ENCODE data around the gene ELFN2. TPM values are rescaled to one million over a fixed set of nuclear protein-coding genes. Genes with fewer than 3 reads are reported as not detected.
A peak's percentile ranks its signal among the peaks of the same experiment; 100 is the strongest.

The ELFN2 gene
- total RNA-seq, 1 donor, result under 0.01 TPM

GRCh38 chr22:37336579-37336978 is 90.7 kb downstream of the ELFN2 start:
- Histone ChIP-seq H4K20me1 (ENCODE audit: insufficient read depth, low read length) (peaks cover 3% of the 10 kb centered on the region), H3K4me3 (ENCODE audit: insufficient read depth, low read length) (no peak overlapping the region), H3K36me3 (ENCODE audit: insufficient read depth, low read length) (no peaks in the 10 kb centered on the region), H3K27me3 (ENCODE audit: insufficient read depth, low read length) (peaks cover 60% of the 10 kb centered on the region), H2AFZ (ENCODE audit: low read length) (no peak overlapping the region), H3K9me3 (ENCODE audit: low read depth, low read length) (no peaks in the 10 kb centered on the region), H3K79me2 (ENCODE audit: insufficient read depth, low read length) (no peaks in the 10 kb centered on the region), H3K27ac (ENCODE audit: low read depth, low read length) (no peak overlapping the region), H3K4me1 (ENCODE audit: insufficient read depth, low read length) (peaks cover 14% of the 10 kb centered on the region), H3K4me2 (ENCODE audit: insufficient read depth, low read length) (no peak overlapping the region)
- no peak for TF ChIP-seq CTCF (IDR thresholded peaks at IDR 0.05; ENCODE audit: extremely low read depth, low read depth, low read length)
- peak; percentile 79 for DNase-seq (ENCODE audit: insufficient read length, low spot score, missing footprints)

GRCh38 chr22:37335806-37336199 is 91.5 kb downstream of the ELFN2 start:
- TF ChIP-seq CTCF (IDR thresholded peaks at IDR 0.05; ENCODE audit: extremely low read depth, low read depth, low read length), result no peak
- DNase-seq (ENCODE audit: insufficient read length, low spot score, missing footprints), result peak; percentile 73
- Histone ChIP-seq H3K27ac (ENCODE audit: low read depth, low read length) (no peak overlapping the region), H3K36me3 (ENCODE audit: insufficient read depth, low read length) (no peaks in the 10 kb centered on the region), H3K9me3 (ENCODE audit: low read depth, low read length) (no peaks in the 10 kb centered on the region), H2AFZ (ENCODE audit: low read length) (no peak overlapping the region), H3K4me3 (ENCODE audit: insufficient read depth, low read length) (no peak overlapping the region), H3K79me2 (ENCODE audit: insufficient read depth, low read length) (no peaks in the 10 kb centered on the region), H3K27me3 (ENCODE audit: insufficient read depth, low read length) (peaks cover 53% of the 10 kb centered on the region), H3K4me1 (ENCODE audit: insufficient read depth, low read length) (peaks cover 20% of the 10 kb centered on the region), H4K20me1 (ENCODE audit: insufficient read depth, low read length) (peaks cover 3% of the 10 kb centered on the region), H3K4me2 (ENCODE audit: insufficient read depth, low read length) (peak overlapping the region; percentile 36)

GRCh38 chr22:37334859-37335805 is 92.1 kb downstream of the ELFN2 start:
- Histone ChIP-seq H3K27me3 (ENCODE audit: insufficient read depth, low read length) (peaks cover 48% of the 10 kb centered on the region), H3K4me2 (ENCODE audit: insufficient read depth, low read length) (peak overlapping the region; percentile 36), H3K9me3 (ENCODE audit: low read depth, low read length) (no peaks in the 10 kb centered on the region), H3K4me3 (ENCODE audit: insufficient read depth, low read length) (no peak overlapping the region), H3K27ac (ENCODE audit: low read depth, low read length) (no peak overlapping the region), H2AFZ (ENCODE audit: low read length) (no peak overlapping the region), H4K20me1 (ENCODE audit: insufficient read depth, low read length) (peaks cover 3% of the 10 kb centered on the region), H3K4me1 (ENCODE audit: insufficient read depth, low read length) (peaks cover 27% of the 10 kb centered on the region), H3K36me3 (ENCODE audit: insufficient read depth, low read length) (no peaks in the 10 kb centered on the region), H3K79me2 (ENCODE audit: insufficient read depth, low read length) (no peaks in the 10 kb centered on the region)
- peak; percentile 86 for DNase-seq (ENCODE audit: insufficient read length, low spot score, missing footprints)
- no peak for TF ChIP-seq CTCF (IDR thresholded peaks at IDR 0.05; ENCODE audit: extremely low read depth, low read depth, low read length)

GRCh38 chr22:37334461-37334858 is 92.8 kb downstream of the ELFN2 start:
- DNase-seq (ENCODE audit: insufficient read length, low spot score, missing footprints), result peak; percentile 46
- no peaks in the 10 kb centered on the region for H3K36me3 ChIP-seq (ENCODE audit: insufficient read depth, low read length)
- no peak overlapping the region for H3K4me3 ChIP-seq (ENCODE audit: insufficient read depth, low read length)
- no peak overlapping the region for H3K27ac ChIP-seq (ENCODE audit: low read depth, low read length)
- H3K27me3 ChIP-seq (ENCODE audit: insufficient read depth, low read length), result peaks cover 44% of the 10 kb centered on the region
- H3K4me2 ChIP-seq (ENCODE audit: insufficient read depth, low read length), result no peak overlapping the region
- no peak for TF ChIP-seq CTCF (IDR thresholded peaks at IDR 0.05; ENCODE audit: extremely low read depth, low read depth, low read length)
- peaks cover 28% of the 10 kb centered on the region for H3K4me1 ChIP-seq (ENCODE audit: insufficient read depth, low read length)
- H2AFZ ChIP-seq (ENCODE audit: low read length), result no peak overlapping the region
- peaks cover 3% of the 10 kb centered on the region for H4K20me1 ChIP-seq (ENCODE audit: insufficient read depth, low read length)
- no peaks in the 10 kb centered on the region for H3K9me3 ChIP-seq (ENCODE audit: low read depth, low read length)
- no peaks in the 10 kb centered on the region for H3K79me2 ChIP-seq (ENCODE audit: insufficient read depth, low read length)
